Sigmoid colon (tissue), 7 donors: ENCODE data around the gene DMRTA2. TPM values are rescaled to one million over a fixed set of nuclear protein-coding genes. Genes with fewer than 3 reads are reported as not detected.

ENCODE experiments used
- DNase-seq: peaks from one replicate; pipeline ENCODE4 v3.0.0-alpha.2; 2019
- H3K27ac ChIP-seq, 4 donors: fragments of 200-600 bp; sonication (generic); one replicate each; pipeline ENCODE4 v1.5.1; 2016 to 2019; ENCODE audit warnings: mild to moderate bottlenecking in 1 of 4
- H3K27me3 ChIP-seq, 3 donors: fragments of 200-600 bp; sonication (generic); one replicate each; pipeline ENCODE4 v1.5.1; 2019; ENCODE audit warnings: mild to moderate bottlenecking in 1 of 3
- H3K36me3 ChIP-seq, 4 donors: fragments of 200-600 bp; sonication (generic); one replicate each; pipeline ENCODE4 v1.5.1; 2016 to 2019
- H3K4me1 ChIP-seq, 4 donors: fragments of 200-600 bp; sonication (generic); one replicate each; pipeline ENCODE4 v1.5.1; 2017 to 2019
- H3K4me3 ChIP-seq, 4 donors: fragments of 200-600 bp; sonication (generic); one replicate each; pipeline ENCODE4 v1.5.1; 2017 to 2019; ENCODE audit warnings: mild to moderate bottlenecking in 2 of 4, moderate library complexity in 1 of 4
- H3K9me3 ChIP-seq, 4 donors: fragments of 200-600 bp in 3 of 4; sonication (generic) in 3 of 4; one replicate each; pipeline versions ENCODE4 v1.5.1 to v1.6.1; 2013 to 2019
- CTCF ChIP-seq, 4 experiments: fragments of 450-650 bp in 3 of 4; fragments of 200-600 bp in 1 of 4; IDR thresholded peaks; one replicate each; pipeline ENCODE4 v1.5.1; 2016 to 2019; ENCODE audit warnings: antibody characterized with exemption in 4 of 4, mild to moderate bottlenecking in 3 of 4, moderate library complexity in 2 of 4
- EP300 ChIP-seq, 4 donors: sonication (generic); formaldehyde crosslinking; IDR thresholded peaks; one replicate each; pipeline ENCODE4 v1.6.1; 2017; ENCODE audit warnings: antibody characterized with exemption in 4 of 4
- POLR2A ChIP-seq, 2 donors: fragments of 450-650 bp; IDR thresholded peaks; one replicate each; pipeline ENCODE4 v1.6.1; 2016; ENCODE audit warnings: antibody characterized with exemption in 2 of 2, mild to moderate bottlenecking in 2 of 2, moderate library complexity in 2 of 2
- POLR2AphosphoS5 ChIP-seq, 4 donors: sonication (generic); formaldehyde crosslinking; IDR thresholded peaks; one replicate each; pipeline ENCODE4 v1.6.1; 2017; ENCODE audit warnings: antibody characterized with exemption in 4 of 4
- WGBS, 2 donors: extraction: QIAGEN DNeasy Blood & Tissue Kit; methylation state at CpG; one replicate each; pipeline ENCODE4 v1.1.7; 2013; 5-methylcytosine and 5-hydroxymethylcytosine counted together
- intact Hi-C: fragments of 100-400 bp; cut with DNase I; formaldehyde crosslinking; loops from one replicate; pipeline ENCODE4 v1.15.1; 2023
- polyA plus RNA-seq, 3 donors: library from polyadenylated mRNA; stranded (reverse); fragments of 200-250 nt; gene quantifications; one replicate each; pipeline ENCODE4 v1.2.3, GENCODE V29; 2013
- total RNA-seq, 4 donors: library from RNA; depleted of rRNA; stranded (reverse); fragments of >200 nt; gene quantifications; one replicate each; pipeline ENCODE4 v1.1.0, GENCODE V29; 2016
- donor health status: healthy with polysubstance abuse.
- donor health status: Bipolar disorder and iron deficiency.
- donor health status: healthy.

The DMRTA2 gene
- total and polyA plus RNA-seq, 7 donors, result 0.04 to 0.55 (median 0.27) TPM; not detected in 4

GRCh38 chr1:50454911-50455310 is 31.7 kb upstream of the DMRTA2 start:
- no peaks in the 10 kb centered on the region for H3K4me1 ChIP-seq
- no peak for DNase-seq

DNA sequence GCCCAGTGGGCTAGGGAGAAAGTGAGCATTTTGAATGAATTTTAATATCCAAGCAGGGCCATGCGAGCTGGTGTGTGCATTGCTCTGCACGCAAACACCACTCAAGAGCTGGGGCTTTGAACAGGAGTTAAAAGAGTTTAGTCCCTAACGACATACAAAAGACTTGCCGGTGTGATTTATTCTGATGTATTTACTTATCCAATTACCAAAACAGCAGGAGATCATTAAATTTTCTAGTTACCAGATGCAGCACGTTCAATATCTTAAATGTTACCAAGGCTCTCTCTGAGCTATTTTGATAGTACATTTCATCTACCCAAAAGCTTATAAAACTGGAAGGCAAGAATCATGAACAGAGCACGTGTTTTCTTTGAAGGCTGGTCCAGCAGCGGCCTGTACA is 30.0 kb upstream of the DMRTA2 start:
- H3K36me3 ChIP-seq, result no peaks in the 10 kb centered on the region

More at GRCh38 chr1:50454911-50455310, 31.7 kb upstream of the DMRTA2 start:
- TF ChIP-seq POLR2A (IDR thresholded peaks at IDR 0.05) (no peak), CTCF (IDR thresholded peaks at IDR 0.05) (no peak), EP300 (IDR thresholded peaks at IDR 0.05) (no peak), POLR2AphosphoS5 (IDR thresholded peaks at IDR 0.05) (no peak)
- Histone ChIP-seq H3K27me3 (no peaks in the 10 kb centered on the region), H3K27ac (no peak overlapping the region), H3K4me3 (no peak overlapping the region), H3K9me3 (no peaks in the 10 kb centered on the region), H3K36me3 (no peaks in the 10 kb centered on the region)
- WGBS, 2 donors, result 99 to 100% methylated on average over 1 of the region's 1 CpG
- intact Hi-C loops, result no loop called here

DNA sequence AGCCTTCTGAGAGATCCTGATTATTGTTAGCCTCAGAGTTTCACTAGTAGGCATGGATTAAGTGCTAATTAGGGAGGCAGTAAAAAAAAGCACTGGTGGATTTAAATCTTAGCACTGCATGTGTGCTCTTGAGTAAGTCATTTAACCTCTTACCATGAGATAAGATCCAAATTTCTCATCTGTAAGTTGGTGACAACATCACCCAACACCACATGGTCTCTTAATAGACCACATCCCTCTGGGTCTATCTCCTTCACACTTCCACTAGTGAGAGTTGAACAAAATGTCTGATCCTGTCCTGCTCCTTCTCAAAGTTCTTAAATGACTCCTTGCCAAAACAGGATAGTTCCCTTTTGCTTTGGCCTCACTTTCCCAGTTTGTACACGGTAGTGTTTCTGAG is 29.5 kb upstream of the DMRTA2 start:
- Histone ChIP-seq H3K36me3 (no peaks in the 10 kb centered on the region), H3K27ac (no peak overlapping the region), H3K9me3 (no peaks in the 10 kb centered on the region), H3K4me1 (no peaks in the 10 kb centered on the region), H3K4me3 (no peak overlapping the region), H3K27me3 (no peaks in the 10 kb centered on the region)
- intact Hi-C loops, result no loop called here
- 94 to 98% methylated on average over 1 of the region's 1 CpG for WGBS, 2 donors
- TF ChIP-seq CTCF (IDR thresholded peaks at IDR 0.05) (no peak), POLR2AphosphoS5 (IDR thresholded peaks at IDR 0.05) (no peak), POLR2A (IDR thresholded peaks at IDR 0.05) (no peak), EP300 (IDR thresholded peaks at IDR 0.05) (no peak)
- no peak for DNase-seq

More for the DNA sequence above, 30.0 kb upstream of the DMRTA2 start:
- no peaks in the 10 kb centered on the region for H3K9me3 ChIP-seq
- H3K4me1 ChIP-seq, result no peaks in the 10 kb centered on the region
- DNase-seq, result no peak
- WGBS, 2 donors, result 91 to 96% methylated on average over 7 of the region's 7 CpGs
- no peaks in the 10 kb centered on the region for H3K27me3 ChIP-seq
- H3K4me3 ChIP-seq, result no peak overlapping the region
- intact Hi-C loops, result no loop called here
- no peak for TF ChIP-seq POLR2AphosphoS5 (IDR thresholded peaks at IDR 0.05)
- TF ChIP-seq EP300 (IDR thresholded peaks at IDR 0.05), result no peak
- no peak for TF ChIP-seq CTCF (IDR thresholded peaks at IDR 0.05)
- TF ChIP-seq POLR2A (IDR thresholded peaks at IDR 0.05), result no peak
- no peak overlapping the region for H3K27ac ChIP-seq

GRCh38 chr1:50450861-50451653 is 27.8 kb upstream of the DMRTA2 start:
- TF ChIP-seq CTCF (IDR thresholded peaks at IDR 0.05) (no peak), EP300 (IDR thresholded peaks at IDR 0.05) (no peak), POLR2A (IDR thresholded peaks at IDR 0.05) (no peak), POLR2AphosphoS5 (IDR thresholded peaks at IDR 0.05) (no peak)
- H3K27ac ChIP-seq, result no peak overlapping the region
- intact Hi-C loops, result no loop called here
- H3K9me3 ChIP-seq, result no peaks in the 10 kb centered on the region
- DNase-seq, result no peak
- H3K36me3 ChIP-seq, result no peaks in the 10 kb centered on the region
- no peaks in the 10 kb centered on the region for H3K4me1 ChIP-seq
- no peak overlapping the region for H3K4me3 ChIP-seq
- no peaks in the 10 kb centered on the region for H3K27me3 ChIP-seq
- 76 to 93% methylated on average over 4 of the region's 4 CpGs for WGBS, 2 donors
